Endodermal cell (in vitro differentiated cells): Measurements from ENCODE around the gene SLC9A3. TPM values are rescaled to one million over a fixed set of nuclear protein-coding genes. Genes with fewer than 3 reads are reported as not detected.
"Not testable (repeated sequence)": the region's sequence is repeated elsewhere in the genome, so short reads cannot be mapped to it uniquely, and the experiment has no call there.

Experiments used
- DNase-seq: peaks from one replicate; pipeline ENCODE4 v3.0.0-alpha.2; 2017
- H3K27ac ChIP-seq: 2 replicates; pipeline ENCODE4 v1.5.1; 2013; ENCODE audit warnings: mild to moderate bottlenecking, low read depth, low read length, moderate library complexity
- H3K27me3 ChIP-seq: 2 replicates; pipeline ENCODE4 v1.6.1; 2013; ENCODE audit warnings: mild to moderate bottlenecking, low read length, moderate library complexity; ENCODE audit not compliant: insufficient read depth, control insufficient read depth, poor library complexity, severe bottlenecking
- H3K36me3 ChIP-seq: 2 replicates; pipeline ENCODE4 v1.7.0; 2013; ENCODE audit warnings: mild to moderate bottlenecking, low read length, moderate library complexity; ENCODE audit not compliant: control insufficient read depth, insufficient read depth
- H3K4me1 ChIP-seq: one replicate; pipeline ENCODE4 v1.7.0; 2013; ENCODE audit warnings: low read length; ENCODE audit not compliant: control insufficient read depth, insufficient read depth
- H3K4me3 ChIP-seq: 2 replicates; pipeline ENCODE4 v1.5.1; 2013; ENCODE audit warnings: mild to moderate bottlenecking, low read length, moderate library complexity
- H3K9ac ChIP-seq: 2 replicates; pipeline ENCODE4 v1.6.1; 2013; ENCODE audit warnings: mild to moderate bottlenecking, low read length, moderate library complexity; ENCODE audit not compliant: poor library complexity, severe bottlenecking; ENCODE audit errors: extremely low read depth
- H3K9me3 ChIP-seq: 2 replicates; pipeline ENCODE4 v1.6.1; 2013; ENCODE audit warnings: mild to moderate bottlenecking, low read length, moderate library complexity; ENCODE audit not compliant: control insufficient read depth
- H3K27ac Mint-ChIP-seq: 2 replicates; pipeline ENCODE4 v1.8.0; 2020; ENCODE audit warnings: mixed read lengths
- H3K27me3 Mint-ChIP-seq: 2 replicates; pipeline ENCODE4 v1.8.0; 2021; ENCODE audit warnings: mild to moderate bottlenecking, mixed read lengths; ENCODE audit not compliant: insufficient read depth
- H3K36me3 Mint-ChIP-seq: 2 replicates; pipeline ENCODE4 v1.8.0; 2020; ENCODE audit warnings: low read depth, mixed read lengths
- H3K4me1 Mint-ChIP-seq: 2 replicates; pipeline ENCODE4 v1.8.0; 2020; ENCODE audit warnings: mixed read lengths
- H3K4me3 Mint-ChIP-seq: 2 replicates; pipeline ENCODE4 v1.8.0; 2020; ENCODE audit warnings: mild to moderate bottlenecking, moderate library complexity, mixed read lengths
- H3K9me3 Mint-ChIP-seq: 2 replicates; pipeline ENCODE4 v1.8.0; 2020; ENCODE audit warnings: mild to moderate bottlenecking, mixed read lengths
- WGBS, 2 experiments: methylation state at CpG; one replicate each; pipeline versions ENCODE4 v1.1.5 to v1.1.7; 2013; ENCODE audit warnings: missing lambda C conversion rate in 2 of 2, mixed read lengths in 1 of 2; ENCODE audit not compliant: insufficient coverage in 1 of 2, insufficient read length in 1 of 2; 5-methylcytosine and 5-hydroxymethylcytosine counted together
- total RNA-seq, 2 donors: library from RNA; stranded (reverse); fragmentation: NEBNext Ultra II Directional in 1 of 2; extraction: Animal tissue kit (Norgen Biotek cat#: 25700) in 1 of 2; gene quantifications; 2 replicates in 1 of 2; 3 replicates in 1 of 2; pipeline ENCODE4 v1.2.1, GENCODE V29; 2021
- TF ChIP-seq, protein P1 (sequence below): fragments of 200-600 bp; sonication (generic); conservative IDR thresholded peaks from 2 replicates; pipeline ENCODE4 v1.5.0; 2021; ENCODE audit warnings: antibody characterized with exemption, mild to moderate bottlenecking

The SLC9A3 gene
- total RNA-seq, 2 donors from 2014 or later: 1.3 to 1.5 TPM

DNA sequence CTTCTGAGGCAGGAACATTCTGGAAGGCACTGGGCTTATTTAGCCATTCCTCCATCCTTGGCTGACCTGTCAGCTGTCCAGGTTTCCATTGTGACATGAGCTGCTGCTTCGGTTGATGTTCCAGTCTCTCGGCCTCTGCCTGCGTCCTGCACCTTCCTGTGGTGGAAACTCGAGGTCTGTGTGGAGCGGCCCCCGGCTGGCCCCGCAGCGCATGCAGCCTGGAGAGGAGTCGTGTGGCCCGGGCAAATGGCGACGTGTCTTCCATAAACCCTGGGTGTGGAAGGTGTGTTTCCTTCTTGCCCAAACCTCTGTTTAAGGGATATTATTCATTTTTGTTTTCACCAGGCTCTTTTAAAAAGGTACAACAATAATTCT lies 36.5 kb upstream of the SLC9A3 start:
- H3K4me1 ChIP-seq: no peaks in the 10 kb centered on the region
- peaks cover under 1% of the 10 kb centered on the region for H3K27me3 ChIP-seq
- peaks cover 6% of the 10 kb centered on the region for H3K27me3 Mint-ChIP-seq
- TF ChIP-seq, protein P1, sequence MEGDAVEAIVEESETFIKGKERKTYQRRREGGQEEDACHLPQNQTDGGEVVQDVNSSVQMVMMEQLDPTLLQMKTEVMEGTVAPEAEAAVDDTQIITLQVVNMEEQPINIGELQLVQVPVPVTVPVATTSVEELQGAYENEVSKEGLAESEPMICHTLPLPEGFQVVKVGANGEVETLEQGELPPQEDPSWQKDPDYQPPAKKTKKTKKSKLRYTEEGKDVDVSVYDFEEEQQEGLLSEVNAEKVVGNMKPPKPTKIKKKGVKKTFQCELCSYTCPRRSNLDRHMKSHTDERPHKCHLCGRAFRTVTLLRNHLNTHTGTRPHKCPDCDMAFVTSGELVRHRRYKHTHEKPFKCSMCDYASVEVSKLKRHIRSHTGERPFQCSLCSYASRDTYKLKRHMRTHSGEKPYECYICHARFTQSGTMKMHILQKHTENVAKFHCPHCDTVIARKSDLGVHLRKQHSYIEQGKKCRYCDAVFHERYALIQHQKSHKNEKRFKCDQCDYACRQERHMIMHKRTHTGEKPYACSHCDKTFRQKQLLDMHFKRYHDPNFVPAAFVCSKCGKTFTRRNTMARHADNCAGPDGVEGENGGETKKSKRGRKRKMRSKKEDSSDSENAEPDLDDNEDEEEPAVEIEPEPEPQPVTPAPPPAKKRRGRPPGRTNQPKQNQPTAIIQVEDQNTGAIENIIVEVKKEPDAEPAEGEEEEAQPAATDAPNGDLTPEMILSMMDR: no peak
- no peak overlapping the region for H3K27ac ChIP-seq
- 93 to 96% methylated on average over 3 to 12 of the region's 12 CpGs for WGBS, 2 experiments
- no peak overlapping the region for H3K4me3 Mint-ChIP-seq
- H3K4me1 Mint-ChIP-seq: no peaks in the 10 kb centered on the region
- no peak overlapping the region for H3K4me3 ChIP-seq
- no peaks in the 10 kb centered on the region for H3K9me3 ChIP-seq
- H3K36me3 Mint-ChIP-seq: no peaks in the 10 kb centered on the region
- no peaks in the 10 kb centered on the region for H3K36me3 ChIP-seq
- DNase-seq: no peak
- H3K27ac Mint-ChIP-seq: no peak overlapping the region
- H3K9ac ChIP-seq: no peak overlapping the region
- H3K9me3 Mint-ChIP-seq: no peaks in the 10 kb centered on the region

DNA sequence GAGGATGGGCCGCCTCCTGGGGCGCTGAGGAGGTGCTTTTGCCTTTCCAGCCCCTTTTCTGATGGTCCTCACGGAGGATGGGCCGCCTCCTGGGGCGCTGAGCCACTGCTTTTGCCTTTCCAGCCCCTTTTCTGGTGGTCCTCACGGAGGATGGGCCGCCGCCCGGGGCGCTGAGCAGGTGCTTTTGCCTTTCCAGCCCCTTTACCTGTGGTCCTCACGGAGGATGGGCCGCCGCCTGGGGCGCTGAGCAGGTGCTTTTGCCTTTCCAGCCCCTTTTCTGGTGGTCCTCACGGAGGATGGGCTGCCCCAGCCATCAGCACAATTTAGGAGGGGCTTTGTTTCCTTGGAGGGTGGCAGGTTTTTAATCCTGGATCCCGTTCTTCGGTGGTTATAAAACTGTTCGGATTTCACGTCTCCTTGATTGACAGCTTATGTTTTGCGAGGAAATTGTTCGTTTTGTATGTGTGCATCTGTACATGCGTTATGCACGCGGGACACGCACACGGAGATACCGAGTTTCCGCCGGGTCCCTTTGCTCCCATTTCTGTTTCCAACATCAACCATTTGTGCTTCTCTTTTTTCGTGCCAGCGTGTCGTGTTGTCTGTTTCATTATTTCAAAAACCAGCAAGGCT lies 34.7 kb upstream of the SLC9A3 start:
- WGBS, 2 experiments: 87 to 92% methylated on average over 29 to 32 of the region's 32 CpGs
- DNase-seq: peak; percentile 23
- no peaks in the 10 kb centered on the region for H3K36me3 ChIP-seq
- no peaks in the 10 kb centered on the region for H3K4me1 ChIP-seq
- no peak overlapping the region for H3K9ac ChIP-seq
- no peak overlapping the region for H3K27ac ChIP-seq
- no peaks in the 10 kb centered on the region for H3K4me1 Mint-ChIP-seq
- no peak overlapping the region for H3K4me3 ChIP-seq
- H3K27me3 Mint-ChIP-seq: peaks cover 5% of the 10 kb centered on the region
- H3K27me3 ChIP-seq: no peaks in the 10 kb centered on the region
- H3K27ac Mint-ChIP-seq: no peak overlapping the region
- no peaks in the 10 kb centered on the region for H3K9me3 Mint-ChIP-seq
- H3K4me3 Mint-ChIP-seq: no peak overlapping the region
- TF ChIP-seq, protein P1: no peak
- H3K36me3 Mint-ChIP-seq: no peaks in the 10 kb centered on the region
- no peaks in the 10 kb centered on the region for H3K9me3 ChIP-seq

DNA sequence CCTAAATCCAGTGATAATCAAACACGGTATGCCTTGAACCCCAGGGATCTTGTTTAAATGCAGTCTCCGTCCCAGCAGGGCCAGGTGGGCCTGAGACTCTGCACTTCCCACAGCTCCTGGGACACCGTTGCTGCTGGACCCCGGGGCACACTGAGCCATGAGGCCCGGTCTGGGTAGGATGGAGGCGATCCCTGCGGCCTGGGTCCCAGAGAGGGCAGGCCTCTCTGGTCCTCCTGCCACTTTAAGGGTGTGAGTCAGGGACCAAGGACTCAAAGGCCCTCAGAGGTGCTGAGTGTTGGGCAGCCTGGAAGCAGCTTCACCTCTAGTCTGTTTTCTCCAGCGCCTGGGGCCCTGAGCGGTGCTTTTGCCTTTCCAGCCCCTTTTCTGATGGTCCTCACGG lies 34.1 kb upstream of the SLC9A3 start:
- Histone ChIP-seq H3K27ac (no peak overlapping the region), H3K4me1 (no peaks in the 10 kb centered on the region), H3K27me3 (no peaks in the 10 kb centered on the region), H3K36me3 (no peaks in the 10 kb centered on the region), H3K9ac (no peak overlapping the region), H3K9me3 (no peaks in the 10 kb centered on the region), H3K4me3 (no peak overlapping the region)
- peaks cover 8% of the 10 kb centered on the region for H3K27me3 Mint-ChIP-seq
- DNase-seq: peak; percentile 27
- 90 to 98% methylated on average over 6 to 10 of the region's 10 CpGs for WGBS, 2 experiments
- no peaks in the 10 kb centered on the region for H3K4me1 Mint-ChIP-seq
- no peaks in the 10 kb centered on the region for H3K36me3 Mint-ChIP-seq
- no peak overlapping the region for H3K27ac Mint-ChIP-seq
- no peaks in the 10 kb centered on the region for H3K9me3 Mint-ChIP-seq
- no peak overlapping the region for H3K4me3 Mint-ChIP-seq
- TF ChIP-seq, protein P1: no peak

DNA sequence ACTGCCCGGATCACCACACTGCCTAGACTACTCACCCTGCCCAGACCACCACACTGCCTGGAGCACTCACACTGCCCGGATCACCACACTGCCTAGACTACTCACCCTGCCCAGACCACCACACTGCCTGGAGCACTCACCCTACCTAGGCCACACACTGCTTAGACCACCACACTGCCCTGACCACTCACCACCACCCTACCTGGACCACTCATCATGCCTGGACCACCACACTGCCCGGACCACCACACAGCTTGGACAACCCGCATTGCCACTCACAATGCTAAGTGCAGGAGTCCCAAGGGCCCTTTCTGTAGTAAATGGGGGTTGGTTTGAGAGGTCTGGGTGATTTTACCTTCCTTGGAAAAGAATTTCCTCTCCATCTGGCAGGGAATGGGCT lies 33.7 kb upstream of the SLC9A3 start:
- not testable (repeated sequence) for H3K9ac ChIP-seq, H3K36me3 ChIP-seq, H3K4me3 Mint-ChIP-seq, H3K4me1 Mint-ChIP-seq, H3K36me3 Mint-ChIP-seq, H3K27ac ChIP-seq, H3K9me3 ChIP-seq, H3K27me3 Mint-ChIP-seq, H3K4me1 ChIP-seq, H3K27ac Mint-ChIP-seq, H3K27me3 ChIP-seq, H3K4me3 ChIP-seq, H3K9me3 Mint-ChIP-seq
- 95% methylated on average over 4 of the region's 4 CpGs; no CpG with 5 or more reads in 1 of the 2 experiments for WGBS, 2 experiments
- DNase-seq: peak; percentile 14
